GM18502 (cell line): ENCODE data around the gene TNS1.

Experiments
- ATAC-seq: cut with Tn5 transposase; IDR thresholded peaks from one replicate; pipeline ENCODE4 v1.9.1; 2021; ENCODE audit warnings: mild to moderate bottlenecking; ENCODE audit not compliant: unreplicated experiment, poor library complexity

Gene TNS1

DNA sequence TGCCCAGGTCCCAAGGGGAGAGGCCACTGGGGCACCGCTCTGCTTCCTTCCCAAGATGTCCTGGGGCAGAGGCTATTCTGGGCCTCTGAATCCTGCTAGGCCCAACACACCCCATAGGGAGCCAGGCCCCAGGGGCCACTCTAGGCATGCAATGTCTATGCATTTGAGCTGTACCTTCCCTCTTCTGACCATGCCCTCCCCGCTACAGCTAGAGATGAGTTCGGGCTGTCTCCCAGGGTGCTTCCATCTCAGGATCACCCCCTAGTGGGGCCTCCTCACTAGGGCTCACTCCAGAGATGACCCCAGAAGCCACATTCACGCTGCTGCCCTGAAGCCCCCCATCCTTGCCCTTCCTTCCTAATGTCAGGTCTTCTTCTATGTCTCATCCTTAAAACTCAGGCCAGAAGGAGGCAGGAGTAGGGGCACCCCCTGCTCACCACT lies 54.4 kb downstream of the TNS1 start:
- no peak for ATAC-seq

DNA sequence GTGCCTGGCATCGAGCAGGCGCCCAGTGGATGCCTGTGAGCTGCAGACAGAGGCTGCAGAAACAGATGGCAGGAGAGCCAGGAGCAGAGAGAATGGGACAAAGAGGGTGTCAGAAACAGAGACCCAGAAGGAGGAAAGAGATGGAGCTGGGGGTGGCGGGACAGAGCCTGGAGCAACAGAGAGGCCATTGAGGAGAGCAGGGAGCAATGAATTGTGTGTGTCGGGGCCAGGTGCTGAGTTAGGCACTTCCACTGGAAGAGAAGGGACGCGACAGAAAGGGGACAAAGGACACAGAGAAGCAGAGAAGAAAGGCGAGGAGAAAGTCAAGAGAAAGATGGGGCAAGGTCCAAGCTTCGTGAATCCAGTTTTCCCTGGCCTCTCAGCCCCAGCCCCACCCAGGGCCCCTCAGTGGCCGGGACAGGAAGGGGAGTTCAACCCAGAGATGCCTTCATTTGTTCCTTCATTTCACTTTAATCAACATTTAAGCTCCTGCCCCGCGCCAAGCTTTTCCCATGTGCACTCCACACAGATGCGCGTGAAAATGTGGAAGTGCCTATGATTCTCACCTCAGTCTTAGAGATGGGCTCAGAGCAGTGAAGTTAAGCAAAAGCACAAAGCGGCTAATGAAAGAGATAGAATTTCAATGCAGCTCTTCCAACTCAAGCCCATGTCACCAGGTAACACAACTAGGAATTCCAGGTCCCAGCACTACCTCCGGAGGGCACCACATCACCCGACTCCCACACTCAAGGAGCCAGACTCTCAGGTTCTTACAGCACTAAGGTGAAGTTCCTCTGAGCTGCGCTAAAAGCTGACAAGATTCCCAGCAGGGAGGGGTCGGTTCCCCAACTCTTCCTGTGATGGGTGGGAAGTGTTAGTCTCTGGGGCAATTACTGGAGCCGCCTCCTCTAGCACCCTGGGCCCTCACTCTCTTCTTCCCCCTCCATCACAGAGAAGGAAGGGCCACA lies 55.1 kb downstream of the TNS1 start:
- no peak for ATAC-seq

DNA sequence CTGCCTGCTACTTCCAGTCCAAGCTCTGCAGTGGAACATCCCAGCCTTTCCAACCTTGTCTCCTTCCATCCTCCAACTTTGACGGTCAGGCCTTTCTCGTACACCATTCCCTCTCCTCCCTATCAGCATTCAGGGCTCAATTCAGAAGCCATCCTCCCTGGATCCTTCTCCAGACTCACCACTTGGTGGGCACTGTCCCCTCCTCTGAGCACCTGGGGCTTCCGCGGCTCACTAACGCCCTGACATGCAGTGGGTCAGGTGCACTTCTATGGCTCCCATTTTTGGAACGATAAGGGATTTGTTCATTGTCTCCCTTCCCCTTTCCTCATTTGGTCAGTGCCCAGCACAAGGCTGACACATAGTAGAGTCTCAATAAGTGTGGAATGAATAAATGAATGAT lies 56.7 kb downstream of the TNS1 start:
- ATAC-seq = no peak

DNA sequence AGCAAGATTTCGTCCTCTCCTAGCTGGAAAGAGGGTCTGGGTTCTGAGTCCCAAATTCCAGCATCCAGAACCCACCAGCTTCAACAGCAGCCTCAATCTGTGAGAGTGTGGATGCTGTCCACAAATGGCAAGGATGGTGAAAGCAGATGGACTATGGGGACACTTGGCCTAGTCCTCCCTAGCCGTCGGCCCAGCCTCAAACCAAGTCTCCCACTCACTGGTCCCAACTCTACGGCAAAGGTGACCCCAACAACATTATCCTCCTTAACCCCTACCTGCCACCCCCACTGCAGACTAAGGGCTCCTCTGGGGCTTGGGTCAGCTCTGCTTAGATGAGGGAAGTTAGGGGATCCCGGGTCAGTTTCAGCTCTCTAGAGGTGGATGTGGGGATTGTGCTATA lies 57.3 kb downstream of the TNS1 start:
- no peak for ATAC-seq

DNA sequence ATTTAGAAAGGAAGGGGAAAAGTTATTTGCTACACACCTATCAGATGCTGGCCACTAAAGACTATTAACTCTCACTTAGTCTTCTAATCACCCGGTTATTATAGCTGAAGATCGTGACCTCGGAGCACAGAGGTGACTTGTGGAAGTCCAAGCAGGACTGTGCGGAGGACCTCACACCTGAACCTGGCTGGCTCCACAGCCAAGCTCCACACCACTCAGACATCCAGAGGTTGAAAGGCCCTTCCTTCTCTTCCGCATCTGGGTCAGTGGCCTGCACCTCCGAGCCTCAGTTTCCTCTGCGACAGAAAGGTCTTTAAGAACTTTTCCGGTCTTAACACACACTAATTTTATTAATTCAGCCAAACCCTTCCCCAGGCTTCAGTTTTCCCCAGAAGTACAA lies 57.9 kb downstream of the TNS1 start:
- no peak for ATAC-seq

DNA sequence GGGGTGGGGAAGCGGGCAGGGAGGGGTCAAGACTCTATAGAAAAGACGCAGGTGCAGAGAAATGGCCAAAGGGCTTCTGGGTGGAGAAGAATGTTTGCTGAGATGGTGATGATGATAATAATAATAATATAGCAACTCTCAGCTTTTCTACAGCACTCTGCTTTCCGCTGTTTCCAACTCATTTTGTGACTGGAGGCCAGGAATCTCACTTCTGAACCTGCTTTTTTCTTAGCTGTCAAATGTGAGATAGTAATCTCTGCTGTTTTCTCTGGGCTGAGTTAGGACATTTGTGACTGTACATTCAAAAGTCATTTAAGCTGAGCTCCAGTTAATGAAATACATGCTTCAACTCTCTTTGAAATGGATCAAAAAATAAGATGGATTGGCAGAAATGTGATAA lies 58.4 kb downstream of the TNS1 start:
- ATAC-seq = no peak

DNA sequence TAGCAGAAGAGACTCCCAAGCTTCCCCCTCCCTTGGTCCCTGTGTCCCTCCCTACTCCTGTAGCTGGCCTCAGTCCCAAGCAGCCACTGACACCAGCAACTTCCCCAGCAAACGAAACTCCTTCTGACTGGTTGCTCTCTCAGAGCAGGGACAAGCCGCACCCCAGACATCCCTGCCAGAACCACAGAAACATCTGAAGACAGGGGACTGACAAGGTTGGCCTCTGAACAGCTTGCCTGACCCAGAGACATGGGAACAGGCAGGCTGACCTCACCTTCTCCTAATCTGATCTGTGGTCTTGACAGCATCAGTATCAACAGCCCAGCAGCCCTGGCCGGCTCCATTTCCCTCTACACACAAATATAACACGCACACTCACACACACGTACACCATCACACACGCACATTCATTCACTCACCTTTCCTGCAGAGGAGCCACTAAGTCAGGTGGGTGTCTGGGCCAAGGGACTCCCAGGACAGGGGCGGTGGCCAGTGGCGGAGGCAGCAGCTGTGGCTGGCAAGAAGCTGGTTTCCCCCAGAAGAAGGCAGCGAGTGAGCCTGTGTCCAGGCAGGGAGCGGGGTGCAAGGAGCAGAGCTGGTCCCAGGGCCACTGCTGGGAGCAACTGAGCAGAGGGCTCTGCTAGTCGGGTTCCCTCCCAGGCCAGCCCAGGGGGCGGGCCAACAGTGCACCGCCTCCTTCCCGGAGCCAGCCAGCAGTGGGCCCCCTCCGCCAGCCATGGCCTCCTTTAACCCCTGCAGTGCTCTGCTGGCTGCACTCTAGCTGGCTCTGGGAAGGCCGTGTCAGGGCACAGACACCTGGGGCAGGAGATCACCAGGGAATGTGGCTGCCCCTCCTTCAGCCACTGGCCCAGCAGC lies 59.1 kb downstream of the TNS1 start:
- ATAC-seq = no peak

DNA sequence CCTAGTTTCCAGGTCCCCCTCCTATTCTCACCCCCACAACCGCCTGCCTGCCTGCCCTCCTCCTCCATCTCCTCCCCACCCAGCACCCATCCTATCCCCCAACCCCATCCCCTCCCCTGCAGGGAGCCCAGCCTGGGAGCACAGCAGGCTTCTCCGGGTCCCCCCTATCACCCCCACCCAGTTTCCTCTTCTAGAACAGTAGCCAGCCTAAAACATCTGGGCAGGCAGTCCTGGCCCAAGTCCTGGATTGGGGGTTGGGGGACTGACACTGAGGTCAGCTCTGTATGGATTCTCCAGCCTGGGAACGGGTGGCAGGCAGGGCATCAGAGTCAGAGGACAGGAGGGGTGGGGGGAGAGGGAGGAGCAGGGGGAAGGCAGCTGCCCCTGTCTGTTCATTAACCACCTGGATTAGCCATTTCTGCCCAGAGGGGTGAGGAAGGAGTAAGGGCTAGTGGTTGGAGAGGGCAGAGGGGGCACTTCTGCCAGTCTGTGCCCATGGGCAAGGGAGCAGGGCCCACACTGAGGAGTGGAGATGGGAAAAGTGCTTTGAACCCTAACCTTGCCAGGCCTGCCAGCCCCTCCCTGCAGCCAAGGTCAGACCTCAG lies 60.0 kb downstream of the TNS1 start:
- no peak for ATAC-seq

DNA sequence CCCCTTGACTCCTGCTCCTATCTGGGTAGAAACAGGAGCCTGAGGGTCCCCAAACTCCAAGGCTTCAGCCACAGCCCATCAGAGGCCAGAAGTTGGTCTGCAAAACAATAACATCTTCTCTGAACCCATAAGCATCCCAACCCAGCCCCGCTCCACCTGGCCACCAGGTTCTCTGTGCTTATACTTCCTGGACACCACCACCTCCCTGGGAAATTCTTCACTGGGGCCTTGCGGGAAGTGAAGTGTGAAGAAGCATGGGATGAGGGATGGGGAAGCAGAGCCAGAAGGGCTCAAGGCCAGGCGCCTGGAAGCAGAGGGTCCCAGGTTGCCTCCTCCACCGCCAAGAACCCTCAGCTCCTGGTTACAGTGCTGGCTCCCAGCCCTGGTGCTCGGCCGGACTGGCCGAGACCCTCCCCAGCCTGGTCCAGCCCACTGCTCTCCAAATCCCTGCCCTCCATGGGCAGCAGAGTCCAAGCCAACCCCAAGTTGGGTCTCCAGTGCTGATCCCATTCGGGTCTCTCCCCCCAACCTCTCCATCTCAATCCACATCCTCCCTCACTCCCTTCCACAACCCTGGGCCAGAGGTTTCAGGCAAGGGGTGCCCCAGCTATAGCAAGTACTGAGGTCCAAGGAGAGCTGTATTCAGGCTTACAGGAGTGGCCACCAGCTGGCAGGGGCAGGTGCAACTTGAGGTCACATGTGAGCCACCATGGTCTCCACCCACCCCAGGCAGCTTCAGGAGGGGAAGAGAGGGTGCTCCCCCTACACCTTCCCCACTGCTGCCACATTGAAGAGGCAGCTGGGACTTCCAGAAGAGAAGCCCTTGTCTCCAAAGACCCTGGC lies 60.7 kb downstream of the TNS1 start:
- no peak for ATAC-seq

DNA sequence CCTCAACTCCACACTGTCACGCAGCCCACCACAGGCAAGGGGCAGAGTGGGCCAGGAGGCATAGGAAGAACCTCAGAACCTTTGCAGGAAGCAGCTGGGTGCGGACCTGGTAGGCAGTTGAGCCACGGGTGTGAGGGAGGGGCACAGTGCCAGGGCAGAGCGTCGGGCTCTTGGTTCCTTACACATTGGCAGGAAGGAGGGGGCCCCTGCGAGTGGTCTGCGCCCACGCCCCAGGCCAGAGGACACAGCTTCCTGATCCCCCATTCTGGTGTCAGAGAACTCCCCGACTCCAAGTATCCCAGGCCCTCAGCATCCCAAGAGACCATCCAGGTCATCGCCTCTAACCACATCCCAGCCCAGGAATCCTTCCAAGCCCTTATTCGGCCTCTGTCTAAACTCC lies 61.5 kb downstream of the TNS1 start:
- no peak for ATAC-seq

DNA sequence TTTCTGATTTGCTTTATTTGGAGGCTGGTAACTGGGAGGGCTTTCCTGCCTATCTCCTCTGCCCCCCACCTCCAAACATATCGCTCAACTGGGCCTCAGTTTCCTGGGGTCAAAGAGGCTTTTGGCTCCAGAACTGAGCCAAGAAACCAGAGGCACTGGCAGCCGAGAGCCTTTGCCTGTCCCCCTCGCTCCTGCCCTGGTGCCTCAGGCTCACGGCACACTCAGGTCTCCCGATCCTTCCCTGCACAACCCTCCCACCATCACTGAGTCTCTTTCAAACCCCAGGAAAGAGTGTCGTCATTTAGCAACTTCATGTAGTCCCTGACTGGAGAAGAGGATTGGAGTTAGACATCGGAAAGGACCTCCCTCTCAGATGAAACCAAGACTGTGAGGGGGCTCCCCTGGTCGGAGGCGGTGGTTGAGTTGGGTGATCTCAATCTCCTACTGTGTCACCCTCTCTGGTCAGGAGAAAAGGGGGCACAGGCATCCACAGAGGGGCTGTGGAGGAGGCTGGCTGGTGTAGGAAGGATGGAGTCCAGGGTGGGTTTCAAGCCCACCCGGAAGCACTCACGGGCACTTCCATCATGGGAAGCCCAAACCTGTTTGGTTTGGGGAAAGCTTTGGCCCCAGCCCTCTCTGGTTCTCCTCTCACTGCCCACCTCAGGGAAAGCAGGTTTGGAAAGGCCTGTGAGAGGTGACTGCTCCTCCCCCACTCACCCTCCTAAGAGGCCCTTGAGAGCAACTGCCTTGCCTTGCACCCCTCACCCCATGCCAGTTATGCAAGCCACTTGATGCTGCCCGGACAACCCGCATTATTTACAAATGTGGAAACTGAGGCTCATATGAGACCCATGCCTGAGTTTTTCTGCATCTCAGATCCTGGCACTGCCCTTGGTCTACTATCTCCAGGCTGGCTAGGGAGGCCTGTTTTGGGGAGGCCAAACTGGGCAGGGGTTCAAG lies 62.3 kb downstream of the TNS1 start:
- ATAC-seq = no peak

DNA sequence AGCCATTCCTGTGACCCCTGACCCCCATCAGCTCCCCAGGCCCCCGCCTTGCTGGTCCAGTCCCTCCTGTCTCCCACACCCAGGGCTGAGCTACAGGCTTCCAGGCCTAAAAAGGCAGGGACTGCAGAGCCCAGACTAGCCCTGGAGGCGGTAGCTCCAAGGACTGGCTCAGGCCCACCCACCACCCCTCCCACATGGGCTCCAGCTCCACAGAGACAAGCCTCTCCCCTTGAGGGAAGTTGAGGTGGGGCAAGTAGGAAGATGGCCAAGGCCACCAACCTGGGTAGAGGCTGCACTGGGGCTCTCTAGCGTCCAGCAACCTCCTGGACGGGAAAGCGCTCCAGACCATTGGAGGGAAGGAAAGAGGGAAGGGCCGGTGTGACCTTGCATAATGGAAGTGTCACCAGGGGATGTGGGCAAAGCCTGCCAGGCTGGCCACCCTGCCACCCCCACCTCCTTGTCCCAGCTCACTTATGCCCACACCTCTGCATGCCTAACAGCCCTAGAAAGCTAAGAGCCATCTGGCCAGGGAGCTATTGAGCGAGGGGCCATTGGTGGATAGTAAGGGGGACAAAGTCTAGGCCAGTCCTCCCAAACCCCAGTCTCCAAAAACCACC lies 63.1 kb downstream of the TNS1 start:
- no peak for ATAC-seq

DNA sequence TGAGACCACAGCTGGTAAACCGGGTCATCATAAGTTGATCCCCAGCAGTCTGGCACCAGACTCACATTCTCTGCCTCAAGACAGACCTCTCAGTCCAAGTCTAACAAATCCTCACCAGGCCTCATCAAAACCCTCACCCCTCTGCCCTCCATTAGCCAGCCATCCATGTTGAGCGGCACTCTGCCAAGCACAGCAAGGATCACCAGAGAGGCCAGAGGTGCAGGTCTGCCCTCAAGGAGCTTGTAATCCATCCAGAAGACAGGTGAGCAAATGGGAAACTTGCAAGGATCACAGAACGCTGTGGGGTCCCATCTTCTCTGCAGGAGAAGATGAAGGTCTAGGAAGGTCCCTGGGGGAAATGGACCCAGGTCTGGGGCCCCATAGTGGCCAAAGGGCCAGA lies 63.6 kb downstream of the TNS1 start:
- ATAC-seq = no peak

DNA sequence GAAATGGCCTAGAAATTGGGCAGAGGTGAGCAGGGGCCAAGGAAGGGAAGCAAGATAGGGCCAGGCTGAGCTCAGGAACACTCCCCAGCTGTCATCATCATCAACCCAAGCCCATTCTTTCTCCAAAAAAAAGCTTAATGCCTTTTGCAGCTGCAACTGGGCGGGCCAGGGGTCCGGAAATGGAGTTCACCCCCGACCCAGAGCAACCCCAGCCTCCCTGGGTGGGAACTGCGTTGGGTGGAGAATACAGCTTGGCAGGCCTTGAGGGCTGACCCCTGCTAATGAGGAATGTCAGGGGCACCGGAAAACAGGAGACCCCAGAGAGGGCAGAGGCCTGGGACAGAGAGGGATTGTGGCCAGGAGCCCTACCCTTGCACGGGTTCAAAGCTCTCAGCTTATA lies 64.8 kb downstream of the TNS1 start:
- no peak for ATAC-seq

DNA sequence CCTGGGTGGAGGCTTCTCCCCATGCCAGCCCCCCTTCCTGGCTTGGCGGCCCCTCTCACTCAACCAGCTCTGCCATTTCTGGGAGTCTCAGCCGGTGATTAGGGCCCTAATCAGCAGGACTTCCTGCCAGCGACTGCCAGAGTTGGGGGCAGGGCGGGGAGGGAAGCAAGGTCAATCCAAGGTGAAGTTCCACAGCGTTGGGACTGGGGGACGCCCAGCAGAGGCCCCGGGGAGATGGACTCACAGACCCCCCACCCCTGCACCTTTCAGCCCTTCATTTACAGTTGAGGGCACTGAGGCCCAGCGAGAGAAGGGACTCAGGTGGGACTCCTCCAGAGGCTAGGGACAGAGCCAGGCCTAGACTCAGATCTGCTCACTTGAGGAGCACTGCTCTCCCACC lies 65.3 kb downstream of the TNS1 start:
- no peak for ATAC-seq

DNA sequence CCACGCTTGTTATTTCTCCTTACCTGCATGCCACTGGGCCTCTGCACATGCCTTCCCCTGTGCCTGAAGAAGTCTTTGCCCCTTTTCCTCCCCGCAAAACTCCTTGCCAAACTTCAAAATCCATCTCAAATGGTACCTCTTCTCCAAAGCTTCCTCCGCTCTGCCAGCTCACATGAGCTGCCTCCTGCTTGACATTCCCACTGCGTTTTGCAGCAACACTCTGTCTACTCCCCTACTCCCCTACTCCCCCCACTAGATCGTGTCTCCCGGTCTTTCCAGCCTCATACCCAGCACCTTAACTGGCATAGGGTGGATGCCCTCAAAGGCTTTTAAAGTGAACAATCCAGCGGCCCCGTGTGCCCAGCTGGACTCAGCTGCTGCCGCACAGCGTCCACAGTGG lies 65.8 kb downstream of the TNS1 start:
- ATAC-seq = no peak

DNA sequence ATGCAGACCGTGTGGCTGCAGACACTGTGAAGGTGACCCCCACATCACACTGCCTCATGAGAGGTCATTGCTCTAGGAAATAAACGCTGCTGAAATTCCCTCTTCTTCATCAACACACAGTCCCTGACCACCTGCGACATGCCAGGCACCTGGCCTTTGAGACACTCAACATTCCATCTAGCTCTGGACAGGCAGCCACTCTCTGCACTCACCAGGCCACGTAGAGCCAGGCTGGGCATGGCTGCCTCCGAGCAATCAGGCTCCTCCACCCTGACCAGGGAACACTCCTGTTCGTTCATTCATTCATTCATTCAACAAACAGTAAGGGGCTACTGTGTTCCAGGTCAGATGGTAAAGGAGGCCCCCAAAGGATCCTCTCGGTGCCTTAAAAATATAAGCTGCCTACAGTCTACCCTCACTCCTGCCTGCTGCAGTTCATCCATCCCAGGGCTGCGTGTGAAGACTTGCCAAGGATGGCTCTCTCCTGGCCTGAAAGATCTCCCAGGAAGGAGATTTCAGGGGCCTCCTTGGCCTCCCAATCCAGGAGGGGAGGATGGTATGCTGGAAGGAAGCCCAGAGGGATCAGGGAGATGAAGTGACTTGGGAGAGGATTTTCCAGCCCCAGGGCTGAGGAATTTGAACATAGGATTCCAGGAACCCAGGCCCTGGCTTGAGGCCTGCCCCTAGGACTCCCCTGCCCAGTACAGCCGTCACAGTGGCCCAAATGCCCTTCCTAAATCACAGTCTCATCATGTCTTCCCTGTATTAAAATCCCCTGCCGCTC lies 66.7 kb downstream of the TNS1 start:
- ATAC-seq = no peak
